MCF 10A (cell line): ENCODE data around the gene ANKRD39. TPM values are rescaled to one million over a fixed set of nuclear protein-coding genes. Genes with fewer than 3 reads are reported as not detected.
"Not testable (repeated sequence)": the region's sequence is repeated elsewhere in the genome, so short reads cannot be mapped to it uniquely, and the experiment has no call there.

Experiments
- BruUV-seq: library from RNA; stranded (reverse); fragments of 400-500 nt; replicated peaks from 2 replicates; lab custom pipeline; 2021; lab: Mats Ljungman, UMichigan
- CTCF ChIA-PET: fragments of 300-600 bp; sonication (Branson Sonifier 250); formaldehyde crosslinking; extraction: SDS; loops from one replicate; lab custom pipeline; 2021; ENCODE audit warnings: antibody characterized with exemption, inconsistent platforms; lab: Yijun Ruan, JAX
- POLR2A ChIA-PET: fragments of 300-600, 350-650 bp; sonication (Branson Sonifier 250); formaldehyde crosslinking; extraction: SDS; loops from one replicate; lab custom pipeline; 2020; ENCODE audit warnings: antibody characterized with exemption, inconsistent platforms; lab: Yijun Ruan, JAX
- DNase-seq: peaks from one replicate; pipeline ENCODE4 v3.0.0-alpha.2; 2018; ENCODE audit not compliant: unreplicated experiment
- H3K27ac Mint-ChIP-seq: one replicate; pipeline ENCODE4 v1.8.0; 2022; ENCODE audit warnings: mild to moderate bottlenecking, low read depth, mixed read lengths; ENCODE audit not compliant: unreplicated experiment
- H3K27me3 Mint-ChIP-seq: one replicate; pipeline ENCODE4 v1.8.0; 2022; ENCODE audit warnings: mixed read lengths; ENCODE audit not compliant: insufficient read depth, unreplicated experiment
- H3K36me3 Mint-ChIP-seq: one replicate; pipeline ENCODE4 v1.8.0; 2022; ENCODE audit warnings: mild to moderate bottlenecking, moderate library complexity, mixed read lengths; ENCODE audit not compliant: insufficient read depth, unreplicated experiment
- H3K4me1 Mint-ChIP-seq: one replicate; pipeline ENCODE4 v1.8.0; 2022; ENCODE audit warnings: mixed read lengths; ENCODE audit not compliant: insufficient read depth, unreplicated experiment
- H3K4me3 Mint-ChIP-seq: one replicate; pipeline ENCODE4 v1.8.0; 2022; ENCODE audit warnings: mild to moderate bottlenecking, moderate library complexity, mixed read lengths; ENCODE audit not compliant: unreplicated experiment
- H3K9me3 Mint-ChIP-seq: one replicate; pipeline ENCODE4 v1.8.0; 2022; ENCODE audit warnings: mixed read lengths; ENCODE audit not compliant: unreplicated experiment
- CTCF ChIP-seq: fragments of 200-600 bp; IDR thresholded peaks from one replicate; pipeline ENCODE4 v1.8.0; 2022; ENCODE audit warnings: antibody characterized with exemption, mild to moderate bottlenecking; ENCODE audit not compliant: unreplicated experiment
- intact Hi-C: fragments of 100-400 bp; cut with micrococcal nuclease; formaldehyde crosslinking; loops from 2 replicates; pipeline ENCODE4 v1.14.1; 2022
- total RNA-seq: library from RNA; stranded (reverse); gene quantifications from 2 replicates; pipeline ENCODE4 v1.2.3, GENCODE V29; 2022

The ANKRD39 gene
- total RNA-seq, 1 experiment from 2014 or later = 14.0 TPM

- no peak overlapping the region for H3K4me3 Mint-ChIP-seq
- peaks cover 22% of the 10 kb centered on the region for H3K36me3 Mint-ChIP-seq
- BruUV-seq = no TSS peak
- ChIA-PET POLR2A (interaction anchor here (0.6 to 0.7 kb wide), 2 partner anchors 86 to 226 kb away, joined by 3 read pairs; partner anchors contain the start of gene KANSL3), CTCF (interaction anchor here (0.7 to 1.3 kb wide), 8 partner anchors 8 to 95 kb away, joined by 3 to 11 read pairs (median 3); no protein-coding TSS in a partner anchor)
- no peak overlapping the region for H3K27ac Mint-ChIP-seq
- H3K9me3 Mint-ChIP-seq = no peaks in the 10 kb centered on the region
- H3K27me3 Mint-ChIP-seq = no peaks in the 10 kb centered on the region
- no peak for TF ChIP-seq CTCF
- no peak for DNase-seq
- peaks cover 5% of the 10 kb centered on the region for H3K4me1 Mint-ChIP-seq
- intact Hi-C loops = no loop called here
Observed at GRCh38 chr2:96864343-96865091, 6.7 kb upstream of the ANKRD39 start.

GRCh38 chr2:96863575-96864342, 5.9 kb upstream of the ANKRD39 start:
- Mint-ChIP-seq H3K27ac (no peak overlapping the region), H3K4me1 (peaks cover 5% of the 10 kb centered on the region), H3K27me3 (no peaks in the 10 kb centered on the region), H3K9me3 (no peaks in the 10 kb centered on the region), H3K4me3 (no peak overlapping the region), H3K36me3 (peaks cover 22% of the 10 kb centered on the region)
- no peak for TF ChIP-seq CTCF
- ChIA-PET POLR2A (interaction anchor here (0.6 to 0.7 kb wide), 2 partner anchors 87 to 225 kb away, joined by 3 read pairs; partner anchors contain the start of gene KANSL3), CTCF (interaction anchor here (0.6 to 1.3 kb wide), 9 partner anchors 7 to 96 kb away, joined by 3 to 11 read pairs (median 3); no protein-coding TSS in a partner anchor)
- DNase-seq = no peak
- no TSS peak for BruUV-seq
- intact Hi-C loops = no loop called here

GRCh38 chr2:96863056-96863455, 5.2 kb upstream of the ANKRD39 start:
- BruUV-seq, H3K4me1 Mint-ChIP-seq, H3K4me3 Mint-ChIP-seq, POLR2A ChIA-PET, H3K27ac Mint-ChIP-seq, intact Hi-C loops, DNase-seq, H3K27me3 Mint-ChIP-seq, H3K9me3 Mint-ChIP-seq: not testable (repeated sequence)
- CTCF ChIA-PET = interaction anchor here (0.5 to 8.0 kb wide), 3 partner anchors 30 to 88 kb away, joined by 3 to 116 read pairs (median 3); no protein-coding TSS in a partner anchor
- H3K36me3 Mint-ChIP-seq = peaks cover 22% of the 10 kb centered on the region

- H3K27me3 Mint-ChIP-seq = no peaks in the 10 kb centered on the region
- ChIA-PET CTCF (interaction anchor here (1.0 to 8.0 kb wide), 3 partner anchors 67 to 94 kb away, joined by 3 to 116 read pairs (median 6); no protein-coding TSS in a partner anchor), POLR2A (no interaction called here)
- no peak overlapping the region for H3K27ac Mint-ChIP-seq
- H3K9me3 Mint-ChIP-seq = no peaks in the 10 kb centered on the region
- H3K36me3 Mint-ChIP-seq = peaks cover 22% of the 10 kb centered on the region
- intact Hi-C loops = no loop called here
- BruUV-seq = no TSS peak
- TF ChIP-seq CTCF = no peak
- peaks cover 6% of the 10 kb centered on the region for H3K4me1 Mint-ChIP-seq
- DNase-seq = no peak
- H3K4me3 Mint-ChIP-seq = no peak overlapping the region
Observed at GRCh38 chr2:96861074-96861473, 3.3 kb upstream of the ANKRD39 start.
